ENCODE measurements around the gene PPIL3.

The PPIL3 gene

DNA sequence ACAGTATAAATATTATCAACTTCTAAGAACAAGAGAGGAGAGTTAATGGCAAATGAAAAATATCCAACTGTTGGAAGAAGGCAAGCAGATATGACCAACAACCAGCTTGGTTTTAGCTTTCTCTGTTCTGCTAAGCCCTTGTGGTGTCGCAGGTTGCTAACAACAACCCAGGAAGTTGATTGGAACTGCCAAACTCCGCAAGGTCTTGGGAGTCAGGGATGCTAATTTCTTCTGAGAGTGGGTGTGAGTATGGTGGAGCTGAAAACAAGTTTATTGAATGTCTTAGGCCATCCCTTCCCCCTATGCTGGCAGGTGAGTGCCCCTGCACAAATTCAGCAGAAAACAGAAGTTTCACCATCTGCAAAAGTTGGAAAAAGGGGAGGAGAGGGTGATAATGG lies 59.6 kb downstream of the PPIL3 start:
- no peak for DNase-seq (ENCODE audit: low read depth)
- TF ChIP-seq CTCF (conservative IDR thresholded peaks at IDR 0.05; ENCODE audit: low read depth, low read length), result no peak
- H3K4me3 ChIP-seq (ENCODE audit: low read length), result no peak overlapping the region

- no peak for DNase-seq (ENCODE audit: low read depth)
- TF ChIP-seq CTCF (conservative IDR thresholded peaks at IDR 0.05; ENCODE audit: low read depth, low read length), result no peak
- no peak overlapping the region for H3K4me3 ChIP-seq (ENCODE audit: low read length)
Measured at GRCh38 chr2:200828572-200829257, 60.2 kb downstream of the PPIL3 start.

- no peak for DNase-seq (ENCODE audit: low read depth)
- TF ChIP-seq CTCF (conservative IDR thresholded peaks at IDR 0.05; ENCODE audit: low read depth, low read length), result no peak
- H3K4me3 ChIP-seq (ENCODE audit: low read length), result no peak overlapping the region
Measured at GRCh38 chr2:200828104-200828503, 60.8 kb downstream of the PPIL3 start.

- no peak for DNase-seq (ENCODE audit: low read depth)
- no peak for TF ChIP-seq CTCF (conservative IDR thresholded peaks at IDR 0.05; ENCODE audit: low read depth, low read length)
- H3K4me3 ChIP-seq (ENCODE audit: low read length), result no peak overlapping the region
Measured at GRCh38 chr2:200821686-200822245, 67.1 kb downstream of the PPIL3 start.
